ENCODE results near the gene NOS2.
"Not testable (repeated sequence)": the region's sequence is repeated elsewhere in the genome, so short reads cannot be mapped to it uniquely, and the experiment has no call there.

The NOS2 gene

GRCh38 chr17:27783440-27784350 lies 16.6 kb downstream of the NOS2 start:
- no peak for DNase-seq (ENCODE audit: low spot score)

- no peak for DNase-seq (ENCODE audit: low spot score)
These were observed 17.5 kb downstream of the NOS2 start for GRCh38 chr17:27782791-27783206.

DNA sequence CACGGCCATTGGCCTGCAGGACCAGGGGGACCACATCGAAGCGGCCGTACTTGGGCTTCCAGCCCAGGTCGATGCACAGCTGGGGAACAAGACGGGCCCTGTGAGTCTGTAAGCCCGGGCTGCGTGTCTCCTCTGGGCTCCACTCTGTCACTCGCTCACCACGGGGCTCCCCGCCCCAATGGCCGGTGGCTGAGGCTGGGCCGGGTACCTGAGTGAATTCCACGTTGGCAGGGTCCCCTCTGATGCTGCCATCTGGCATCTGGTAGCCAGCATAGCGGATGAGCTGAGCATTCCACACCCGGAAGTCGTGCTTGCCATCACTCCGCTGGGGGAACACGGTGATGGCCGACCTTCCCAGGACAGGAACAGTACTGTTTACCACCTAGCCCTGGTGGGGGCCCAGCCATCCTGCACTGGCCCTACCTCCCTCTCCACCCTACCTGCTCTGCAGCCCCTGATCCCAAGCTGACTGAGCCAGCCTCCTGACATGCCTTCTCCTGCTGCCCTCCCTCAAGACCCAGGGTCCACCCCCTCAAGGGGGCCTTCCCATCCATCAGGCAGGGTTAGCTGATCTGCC lies 19.4 kb downstream of the NOS2 start:
- no peak for DNase-seq (ENCODE audit: low spot score)

DNA sequence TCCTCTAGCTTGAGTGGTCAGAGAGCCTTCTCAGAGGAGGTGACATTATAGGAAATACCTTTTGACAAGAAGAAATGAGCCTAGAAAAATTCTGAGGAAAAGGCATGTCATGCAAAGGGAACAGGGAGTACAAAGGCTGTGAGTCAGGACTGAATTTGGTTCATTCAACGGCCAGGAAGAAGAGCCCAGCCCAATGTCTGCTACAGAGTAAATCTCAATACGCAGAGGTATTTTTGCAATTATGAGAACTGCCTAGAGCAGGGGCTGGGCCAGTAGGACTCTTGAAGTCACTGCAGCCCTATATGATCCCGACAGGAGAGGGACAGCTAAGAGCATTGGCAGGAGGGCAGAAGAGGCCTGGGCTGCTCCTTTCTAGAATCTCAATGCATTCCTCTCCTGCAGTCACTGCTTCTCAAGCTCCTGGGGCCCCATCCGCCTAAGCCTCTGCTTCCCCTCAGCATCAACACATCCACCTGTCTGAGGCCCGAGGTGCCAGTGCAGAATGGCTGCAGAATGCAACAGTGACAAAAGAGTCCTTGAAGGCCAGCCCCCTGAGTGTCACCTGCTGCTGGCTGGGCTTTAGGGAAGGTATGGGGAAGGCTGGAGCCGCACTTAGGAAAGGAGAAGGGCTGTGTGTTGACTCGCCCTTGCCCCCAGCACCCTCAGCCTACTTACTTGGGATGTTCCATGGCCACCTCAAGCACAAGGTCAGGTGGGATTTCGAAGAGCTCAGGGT lies 20.1 kb downstream of the NOS2 start:
- no peak for DNase-seq (ENCODE audit: low spot score)

- no peak for DNase-seq (ENCODE audit: low spot score)
These were observed 22.1 kb downstream of the NOS2 start for GRCh38 chr17:27778183-27778582.

GRCh38 chr17:27776882-27777624 lies 23.3 kb downstream of the NOS2 start:
- no peak for DNase-seq (ENCODE audit: low spot score)

GRCh38 chr17:27771586-27771985 lies 28.7 kb downstream of the NOS2 start:
- no peak for DNase-seq (ENCODE audit: low spot score)

DNA sequence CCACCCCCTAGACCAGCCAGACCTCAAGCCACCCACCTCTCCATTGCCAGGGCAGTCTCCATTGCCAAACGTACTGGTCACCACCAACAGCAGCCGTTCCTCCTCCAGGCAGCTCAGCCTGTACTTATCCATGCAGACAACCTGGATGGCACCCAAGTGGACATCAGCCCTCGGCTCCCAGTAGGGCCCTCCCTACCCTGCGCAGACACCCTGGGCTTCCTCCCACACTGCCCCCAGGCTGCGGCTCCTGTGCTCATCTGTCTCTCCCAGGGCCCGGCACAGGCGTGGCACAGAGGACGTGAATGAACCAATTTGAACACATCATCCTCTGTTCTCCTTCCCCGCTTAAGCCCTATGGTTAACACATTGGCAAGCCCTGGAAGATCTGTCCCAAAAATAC lies 29.5 kb downstream of the NOS2 start:
- DNase-seq (ENCODE audit: low spot score): no peak

DNA sequence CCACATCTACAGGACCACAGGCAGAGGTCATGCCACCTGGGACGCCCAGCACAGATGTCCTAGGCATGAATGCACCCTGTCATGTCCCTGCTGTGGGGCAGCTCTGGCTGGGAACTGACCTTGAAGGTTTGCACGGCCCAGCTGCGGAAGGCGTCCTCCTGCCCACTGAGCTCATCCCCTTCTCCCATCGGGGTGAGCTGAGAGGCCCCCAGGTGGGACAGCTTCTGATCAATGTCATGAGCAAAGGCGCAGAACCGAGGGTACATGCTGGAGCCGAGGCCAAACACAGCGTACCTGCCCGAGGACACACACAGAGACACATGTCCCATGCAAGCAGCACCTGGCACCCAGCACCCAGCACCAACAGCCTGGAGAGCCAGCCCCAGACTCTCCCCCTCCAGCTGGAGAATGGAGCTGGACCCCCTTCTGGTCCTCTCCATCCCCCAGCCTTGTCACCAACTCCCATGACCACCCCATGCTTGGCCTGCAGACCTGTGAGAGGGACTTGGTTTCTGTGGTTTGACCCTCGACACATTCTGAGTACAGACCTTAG lies 31.4 kb downstream of the NOS2 start:
- DNase-seq (ENCODE audit: low spot score): no peak

GRCh38 chr17:27766438-27766837 lies 33.9 kb downstream of the NOS2 start:
- DNase-seq (ENCODE audit: low spot score): no peak

- DNase-seq (ENCODE audit: low spot score): no peak
These were observed 35.0 kb downstream of the NOS2 start for GRCh38 chr17:27765353-27765752.

DNA sequence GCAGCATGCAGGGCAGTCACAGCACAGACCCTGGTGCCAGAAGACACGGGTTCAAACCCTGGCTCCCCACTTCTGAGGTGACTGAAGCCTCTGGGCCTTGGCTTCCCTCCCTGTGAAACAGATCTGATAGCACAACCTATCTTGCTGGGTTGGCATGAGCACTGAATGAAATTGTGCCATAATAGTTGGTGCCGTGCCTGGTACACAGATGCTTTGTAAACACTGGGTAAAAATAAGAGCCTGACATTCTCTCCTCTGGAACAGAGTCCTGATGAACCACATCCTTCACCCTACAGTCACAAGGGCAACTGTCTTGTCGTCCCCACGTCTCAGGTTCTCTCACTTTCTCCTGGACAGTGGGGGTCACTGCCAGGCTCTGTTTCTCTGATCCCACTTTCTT lies 35.7 kb downstream of the NOS2 start:
- DNase-seq (ENCODE audit: low spot score): no peak

- no peak for DNase-seq (ENCODE audit: low spot score)
These were observed 37.6 kb downstream of the NOS2 start for GRCh38 chr17:27762527-27763305.

GRCh38 chr17:27760931-27761330 lies 39.4 kb downstream of the NOS2 start:
- not testable (repeated sequence) for DNase-seq (ENCODE audit: low spot score)

- DNase-seq (ENCODE audit: low spot score): peak; percentile 63
These were observed 40.1 kb downstream of the NOS2 start for GRCh38 chr17:27760069-27760885.

- no peak for DNase-seq (ENCODE audit: low spot score)
These were observed 40.8 kb downstream of the NOS2 start for GRCh38 chr17:27759528-27759927.

DNA sequence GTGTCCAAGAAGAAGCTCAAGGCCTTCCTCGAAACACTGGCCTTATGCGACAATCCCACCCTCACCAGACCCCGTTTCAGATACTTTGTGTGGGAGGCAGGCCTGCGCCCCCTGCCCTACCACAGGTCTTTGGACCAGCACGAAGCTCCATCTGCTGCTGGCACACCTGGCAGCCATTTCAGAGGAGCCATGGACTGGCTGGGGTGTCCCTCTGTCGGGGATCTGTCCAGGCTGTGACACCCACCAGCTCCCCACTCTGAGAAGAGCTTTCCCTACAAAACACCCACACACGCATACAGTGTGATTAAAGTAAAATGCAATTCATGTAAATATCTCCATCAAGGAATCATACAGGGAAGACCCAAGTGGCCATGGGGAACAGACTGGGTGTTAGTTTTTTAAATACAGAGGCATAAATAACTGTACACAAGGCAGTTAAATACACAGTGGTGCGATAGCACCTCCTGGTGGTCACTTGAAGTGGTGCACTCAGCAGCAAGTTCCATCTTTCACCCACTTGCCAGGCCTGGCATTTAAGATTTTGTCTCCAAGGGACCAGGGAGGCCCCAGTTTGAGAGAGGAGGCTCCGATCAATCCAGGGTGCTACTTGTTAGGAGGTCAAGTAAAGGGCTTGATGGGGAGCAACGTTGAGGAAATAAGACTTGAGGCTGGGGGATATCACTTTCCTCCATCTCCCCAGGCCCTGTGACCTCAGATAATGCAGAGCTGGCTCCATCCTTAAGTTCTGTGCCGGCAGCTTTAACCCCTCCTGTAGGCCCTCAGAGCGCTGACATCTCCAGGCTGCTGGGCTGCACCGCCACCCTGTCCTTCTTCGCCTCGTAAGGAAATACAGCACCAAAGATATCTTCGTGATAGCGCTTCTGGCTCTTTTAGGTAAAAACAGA lies 43.6 kb downstream of the NOS2 start:
- DNase-seq (ENCODE audit: low spot score): peak; percentile 42

GRCh38 chr17:27755706-27756466 lies 44.4 kb downstream of the NOS2 start:
- no peak for DNase-seq (ENCODE audit: low spot score)
